ENCODE results near the gene PIAS4.

PIAS4 gene

GRCh38 chr19:3977242-3978143 lies 30.0 kb upstream of the PIAS4 start:
- DNase-seq (ENCODE audit: low read depth) = no peak

GRCh38 chr19:3978145-3978544 lies 29.4 kb upstream of the PIAS4 start:
- no peak for DNase-seq (ENCODE audit: low read depth)

GRCh38 chr19:3979289-3979673 lies 28.3 kb upstream of the PIAS4 start:
- no peak for DNase-seq (ENCODE audit: low read depth)

GRCh38 chr19:3979674-3980352 lies 27.7 kb upstream of the PIAS4 start:
- no peak for DNase-seq (ENCODE audit: low read depth)

- no peak for DNase-seq (ENCODE audit: low read depth)
These were observed 26.9 kb upstream of the PIAS4 start for GRCh38 chr19:3980353-3981251.

- no peak for DNase-seq (ENCODE audit: low read depth)
These were observed 26.2 kb upstream of the PIAS4 start for GRCh38 chr19:3981373-3981735.

- DNase-seq (ENCODE audit: low read depth) = no peak
These were observed 25.5 kb upstream of the PIAS4 start for GRCh38 chr19:3981736-3982681.

- DNase-seq (ENCODE audit: low read depth) = no peak
These were observed 24.6 kb upstream of the PIAS4 start for GRCh38 chr19:3982701-3983541.

- DNase-seq (ENCODE audit: low read depth) = no peak
These were observed 24.0 kb upstream of the PIAS4 start for GRCh38 chr19:3983542-3983914.

GRCh38 chr19:3983936-3984583 lies 23.5 kb upstream of the PIAS4 start:
- no peak for DNase-seq (ENCODE audit: low read depth)

- DNase-seq (ENCODE audit: low read depth) = no peak
These were observed 23.0 kb upstream of the PIAS4 start for GRCh38 chr19:3984584-3984907.

GRCh38 chr19:3984908-3985642 lies 22.5 kb upstream of the PIAS4 start, which contains the start of gene EEF2:
EEF2 (minus strand) TSS chr19:3985463; CDS start chr19:3985380, 83 bp downstream.
- DNase-seq (ENCODE audit: low read depth) = peak; percentile 86

- DNase-seq (ENCODE audit: low read depth) = no peak
These were observed 21.8 kb upstream of the PIAS4 start for GRCh38 chr19:3985643-3986259.

GRCh38 chr19:3986260-3987041 lies 21.1 kb upstream of the PIAS4 start:
- DNase-seq (ENCODE audit: low read depth) = no peak

GRCh38 chr19:3987619-3988371 lies 19.7 kb upstream of the PIAS4 start:
- peak; percentile 86 for DNase-seq (ENCODE audit: low read depth)

GRCh38 chr19:3990815-3991117 lies 16.8 kb upstream of the PIAS4 start:
- no peak for DNase-seq (ENCODE audit: low read depth)

GRCh38 chr19:3995607-3996006 lies 11.9 kb upstream of the PIAS4 start:
- DNase-seq (ENCODE audit: low read depth) = no peak
